WTC11 (cell line): ENCODE results near the gene SDCCAG8. TPM values are rescaled to one million over a fixed set of nuclear protein-coding genes. Genes with fewer than 3 reads are reported as not detected.

ENCODE experiments used
- ATAC-seq: fragments of 200-7000 bp; cut with Tn5 transposase; 2 replicates; pipeline ENCODE4 v1.10.0; 2021; ENCODE audit warnings: mild to moderate bottlenecking, moderate library complexity
- CTCF ChIA-PET: fragments of 300-600 bp; sonication (Branson Sonifier 250); formaldehyde crosslinking; loops from one replicate; lab custom pipeline; 2021; ENCODE audit warnings: antibody characterized with exemption; lab: Charles Lee
- POLR2A ChIA-PET: fragments of 350-600 bp; sonication (Branson Sonifier 250); formaldehyde crosslinking; loops from one replicate; lab custom pipeline; 2021; ENCODE audit warnings: antibody characterized with exemption; lab: Charles Lee
- DNase-seq: peaks from one replicate; pipeline ENCODE4 v3.0.0; 2021; ENCODE audit warnings: low spot score
- H3K27ac Mint-ChIP-seq: 2 replicates; pipeline ENCODE4 v1.8.0; 2021; ENCODE audit warnings: mixed read lengths
- H3K27me3 Mint-ChIP-seq: 2 replicates; pipeline ENCODE4 v1.8.0; 2021; ENCODE audit warnings: low read depth, mild to moderate bottlenecking, moderate library complexity, mixed read lengths
- H3K36me3 Mint-ChIP-seq: 2 replicates; pipeline ENCODE4 v1.8.0; 2021; ENCODE audit warnings: mixed read lengths
- H3K4me1 Mint-ChIP-seq: 2 replicates; pipeline ENCODE4 v1.8.0; 2022; ENCODE audit warnings: mixed read lengths
- H3K4me3 Mint-ChIP-seq: 2 replicates; pipeline ENCODE4 v1.8.0; 2021; ENCODE audit warnings: mild to moderate bottlenecking, moderate library complexity, mixed read lengths
- H3K9me3 Mint-ChIP-seq: 2 replicates; pipeline ENCODE4 v1.8.0; 2021; ENCODE audit warnings: mixed read lengths
- ESRRA ChIP-seq: sonication (generic); formaldehyde crosslinking; IDR thresholded peaks from 2 replicates; pipeline ENCODE4 v1.8.1; 2022; ENCODE audit warnings: mild to moderate bottlenecking, missing genetic modification reagents, borderline replicate concordance
- FOXP1 ChIP-seq: sonication (generic); formaldehyde crosslinking; IDR thresholded peaks from 2 replicates; pipeline ENCODE4 v1.8.0; 2022; ENCODE audit warnings: missing genetic modification reagents, mild to moderate bottlenecking, moderate library complexity, borderline replicate concordance
- IRF2 ChIP-seq: sonication (generic); formaldehyde crosslinking; IDR thresholded peaks from 2 replicates; pipeline ENCODE4 v1.8.0; 2022; ENCODE audit warnings: low read depth, missing genetic modification reagents, borderline replicate concordance
- MXD4 ChIP-seq: fragments of 250-450 bp; sonication (Bioruptor Pico); IDR thresholded peaks from 2 replicates; pipeline ENCODE4 v1.8.0; 2021; ENCODE audit warnings: mild to moderate bottlenecking, moderate library complexity, borderline replicate concordance
- NR3C1 ChIP-seq: sonication (generic); formaldehyde crosslinking; conservative IDR thresholded peaks from 2 replicates; pipeline ENCODE4 v1.8.1; 2023; ENCODE audit warnings: low read depth, mild to moderate bottlenecking, missing genetic modification reagents
- RORB ChIP-seq: fragments of 250-450 bp; sonication (Bioruptor Pico); IDR thresholded peaks from 2 replicates; pipeline ENCODE4 v1.9.0; 2021; ENCODE audit warnings: mild to moderate bottlenecking
- SOX15 ChIP-seq: fragments of 250-450 bp; sonication (Bioruptor Pico); IDR thresholded peaks from 2 replicates; pipeline ENCODE4 v1.9.0; 2021; ENCODE audit warnings: mild to moderate bottlenecking
- SP1 ChIP-seq: sonication (generic); formaldehyde crosslinking; conservative IDR thresholded peaks from 2 replicates; pipeline ENCODE4 v1.8.1; 2022; ENCODE audit warnings: missing genetic modification reagents
- TEAD4 ChIP-seq: sonication (generic); formaldehyde crosslinking; IDR thresholded peaks from 2 replicates; pipeline ENCODE4 v1.8.0; 2022; ENCODE audit warnings: mild to moderate bottlenecking, missing genetic modification reagents
- ZNF121 ChIP-seq: sonication (generic); formaldehyde crosslinking; IDR thresholded peaks from 2 replicates; pipeline ENCODE4 v1.8.0; 2023; ENCODE audit warnings: missing genetic modification reagents
- ZNF219 ChIP-seq: sonication (generic); formaldehyde crosslinking; IDR thresholded peaks from 2 replicates; pipeline ENCODE4 v1.8.0; 2023; ENCODE audit warnings: missing genetic modification reagents, mild to moderate bottlenecking, borderline replicate concordance
- ZNF263 ChIP-seq: sonication (generic); formaldehyde crosslinking; IDR thresholded peaks from 2 replicates; pipeline ENCODE4 v1.8.1; 2022; ENCODE audit warnings: low read depth, mild to moderate bottlenecking, moderate library complexity, missing genetic modification reagents
- total RNA-seq: library from RNA; stranded (reverse); gene quantifications from 3 replicates; pipeline ENCODE4 v1.2.3, GENCODE V29; 2021
- TF ChIP-seq, protein P1 (sequence below): sonication (generic); formaldehyde crosslinking; IDR thresholded peaks from 2 replicates; pipeline ENCODE4 v1.8.0; 2022; ENCODE audit warnings: missing genetic modification reagents
- TF ChIP-seq, protein P2 (sequence below): fragments of 200-600 bp; IDR thresholded peaks from 2 replicates; pipeline ENCODE4 v1.8.0; 2022; ENCODE audit warnings: antibody characterized with exemption
- TF ChIP-seq, protein P3 (sequence below): sonication (generic); formaldehyde crosslinking; IDR thresholded peaks from 2 replicates; pipeline ENCODE4 v1.8.0; 2022; ENCODE audit warnings: mild to moderate bottlenecking, missing genetic modification reagents
- TF ChIP-seq, protein P4 (sequence below): sonication (generic); formaldehyde crosslinking; IDR thresholded peaks from 2 replicates; pipeline ENCODE4 v1.8.0; 2022; ENCODE audit warnings: mild to moderate bottlenecking, missing genetic modification reagents
- TF ChIP-seq, protein P5 (sequence below): fragments of 250-450 bp; sonication (Bioruptor Pico); IDR thresholded peaks from 2 replicates; pipeline ENCODE4 v1.9.0; 2021; ENCODE audit warnings: moderate library complexity, mild to moderate bottlenecking, inconsistent platforms, borderline replicate concordance
- TF ChIP-seq, protein P6 (sequence below): sonication (generic); formaldehyde crosslinking; IDR thresholded peaks from 2 replicates; pipeline ENCODE4 v1.8.0; 2023; ENCODE audit warnings: missing genetic modification reagents

The SDCCAG8 gene
- total RNA-seq, 1 experiment from 2014 or later, result 44.3 TPM

DNA sequence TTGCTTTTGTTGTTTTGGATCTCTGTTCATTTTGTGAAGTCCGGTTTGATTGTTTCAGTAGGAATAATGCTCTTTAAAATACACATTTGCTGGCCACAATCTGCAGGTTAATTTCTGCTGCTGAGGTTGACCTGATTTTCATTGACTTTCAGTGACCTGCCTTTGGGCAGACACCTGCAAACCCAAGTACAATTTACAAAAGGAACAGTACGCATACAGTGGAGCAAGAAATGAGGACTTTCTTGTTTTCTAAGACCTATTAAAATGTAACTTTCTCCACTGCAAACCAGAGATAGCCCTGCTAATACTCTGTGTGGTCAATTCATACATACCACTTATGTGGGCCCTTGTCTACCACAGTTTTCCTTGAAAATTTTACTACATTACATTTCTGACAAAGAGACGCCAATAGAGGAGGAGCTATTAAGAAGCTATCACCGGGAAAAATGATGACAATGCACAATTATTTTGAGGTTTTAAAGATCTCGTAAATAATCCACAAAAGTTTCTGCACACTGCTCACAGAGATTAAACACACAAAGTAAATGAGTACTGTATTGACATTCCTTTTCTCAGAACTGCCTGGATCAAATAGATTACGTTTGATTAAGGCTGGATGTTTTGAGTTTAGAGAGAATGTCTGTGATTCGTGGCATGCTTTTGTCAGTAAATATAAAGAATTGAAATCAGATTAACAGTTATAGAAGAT is 141.9 kb downstream of the SDCCAG8 start:
- Mint-ChIP-seq H3K36me3 (no peaks in the 10 kb centered on the region), H3K27ac (no peak overlapping the region), H3K27me3 (no peaks in the 10 kb centered on the region), H3K4me1 (peaks cover 22% of the 10 kb centered on the region), H3K9me3 (no peaks in the 10 kb centered on the region), H3K4me3 (no peak overlapping the region)
- ATAC-seq (no peak), DNase-seq (no peak)
- ChIA-PET POLR2A (no interaction called here), CTCF (no interaction called here)
- no peak for TF ChIP-seq ZNF219 (CRISPR knock-in tag)

DNA sequence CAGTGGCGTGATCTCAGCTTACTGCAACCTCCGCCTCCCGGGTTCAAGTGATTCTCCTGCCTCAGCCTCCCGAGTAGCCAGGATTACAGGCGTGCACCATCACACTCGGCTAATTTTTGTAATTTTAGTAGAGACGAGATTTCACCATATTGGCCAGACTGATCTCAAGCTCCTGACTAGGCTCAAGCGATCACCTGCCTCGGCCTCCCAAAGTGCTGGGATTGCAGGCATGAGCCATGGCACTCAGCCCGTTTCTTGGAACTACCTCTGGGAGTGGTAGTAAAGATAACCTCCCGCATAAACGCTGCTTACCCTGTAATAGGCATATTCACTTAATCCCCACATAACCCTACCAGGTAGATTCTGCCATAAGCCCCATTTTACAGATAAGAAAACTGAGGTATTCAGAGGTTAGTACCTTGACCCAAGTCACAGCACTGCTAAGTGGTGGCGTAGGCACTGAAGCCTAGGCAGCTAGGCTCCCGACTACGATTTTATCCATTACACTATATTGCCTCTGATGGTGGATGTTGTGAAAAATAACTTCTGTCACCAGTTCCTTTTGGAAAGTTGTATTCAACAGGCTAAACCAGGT is 143.8 kb downstream of the SDCCAG8 start:
- H3K4me3 Mint-ChIP-seq, result no peak overlapping the region
- DNase-seq (no peak), ATAC-seq (no peak)
- peaks cover 20% of the 10 kb centered on the region for H3K4me1 Mint-ChIP-seq
- CTCF ChIA-PET, result no interaction called here
- TF ChIP-seq, protein P1, sequence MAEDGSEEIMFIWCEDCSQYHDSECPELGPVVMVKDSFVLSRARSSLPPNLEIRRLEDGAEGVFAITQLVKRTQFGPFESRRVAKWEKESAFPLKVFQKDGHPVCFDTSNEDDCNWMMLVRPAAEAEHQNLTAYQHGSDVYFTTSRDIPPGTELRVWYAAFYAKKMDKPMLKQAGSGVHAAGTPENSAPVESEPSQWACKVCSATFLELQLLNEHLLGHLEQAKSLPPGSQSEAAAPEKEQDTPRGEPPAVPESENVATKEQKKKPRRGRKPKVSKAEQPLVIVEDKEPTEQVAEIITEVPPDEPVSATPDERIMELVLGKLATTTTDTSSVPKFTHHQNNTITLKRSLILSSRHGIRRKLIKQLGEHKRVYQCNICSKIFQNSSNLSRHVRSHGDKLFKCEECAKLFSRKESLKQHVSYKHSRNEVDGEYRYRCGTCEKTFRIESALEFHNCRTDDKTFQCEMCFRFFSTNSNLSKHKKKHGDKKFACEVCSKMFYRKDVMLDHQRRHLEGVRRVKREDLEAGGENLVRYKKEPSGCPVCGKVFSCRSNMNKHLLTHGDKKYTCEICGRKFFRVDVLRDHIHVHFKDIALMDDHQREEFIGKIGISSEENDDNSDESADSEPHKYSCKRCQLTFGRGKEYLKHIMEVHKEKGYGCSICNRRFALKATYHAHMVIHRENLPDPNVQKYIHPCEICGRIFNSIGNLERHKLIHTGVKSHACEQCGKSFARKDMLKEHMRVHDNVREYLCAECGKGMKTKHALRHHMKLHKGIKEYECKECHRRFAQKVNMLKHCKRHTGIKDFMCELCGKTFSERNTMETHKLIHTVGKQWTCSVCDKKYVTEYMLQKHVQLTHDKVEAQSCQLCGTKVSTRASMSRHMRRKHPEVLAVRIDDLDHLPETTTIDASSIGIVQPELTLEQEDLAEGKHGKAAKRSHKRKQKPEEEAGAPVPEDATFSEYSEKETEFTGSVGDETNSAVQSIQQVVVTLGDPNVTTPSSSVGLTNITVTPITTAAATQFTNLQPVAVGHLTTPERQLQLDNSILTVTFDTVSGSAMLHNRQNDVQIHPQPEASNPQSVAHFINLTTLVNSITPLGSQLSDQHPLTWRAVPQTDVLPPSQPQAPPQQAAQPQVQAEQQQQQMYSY, result no peak
- TF ChIP-seq, protein P2, sequence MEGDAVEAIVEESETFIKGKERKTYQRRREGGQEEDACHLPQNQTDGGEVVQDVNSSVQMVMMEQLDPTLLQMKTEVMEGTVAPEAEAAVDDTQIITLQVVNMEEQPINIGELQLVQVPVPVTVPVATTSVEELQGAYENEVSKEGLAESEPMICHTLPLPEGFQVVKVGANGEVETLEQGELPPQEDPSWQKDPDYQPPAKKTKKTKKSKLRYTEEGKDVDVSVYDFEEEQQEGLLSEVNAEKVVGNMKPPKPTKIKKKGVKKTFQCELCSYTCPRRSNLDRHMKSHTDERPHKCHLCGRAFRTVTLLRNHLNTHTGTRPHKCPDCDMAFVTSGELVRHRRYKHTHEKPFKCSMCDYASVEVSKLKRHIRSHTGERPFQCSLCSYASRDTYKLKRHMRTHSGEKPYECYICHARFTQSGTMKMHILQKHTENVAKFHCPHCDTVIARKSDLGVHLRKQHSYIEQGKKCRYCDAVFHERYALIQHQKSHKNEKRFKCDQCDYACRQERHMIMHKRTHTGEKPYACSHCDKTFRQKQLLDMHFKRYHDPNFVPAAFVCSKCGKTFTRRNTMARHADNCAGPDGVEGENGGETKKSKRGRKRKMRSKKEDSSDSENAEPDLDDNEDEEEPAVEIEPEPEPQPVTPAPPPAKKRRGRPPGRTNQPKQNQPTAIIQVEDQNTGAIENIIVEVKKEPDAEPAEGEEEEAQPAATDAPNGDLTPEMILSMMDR, result no peak
- TF ChIP-seq NR3C1 (CRISPR knock-in tag) (no peak), MXD4 (CRISPR knock-in tag) (no peak), IRF2 (CRISPR knock-in tag) (no peak), ZNF263 (CRISPR knock-in tag) (no peak), SOX15 (CRISPR knock-in tag) (no peak), SP1 (CRISPR knock-in tag) (no peak), ZNF121 (CRISPR knock-in tag) (no peak), TEAD4 (CRISPR knock-in tag) (no peak), RORB (CRISPR knock-in tag) (no peak), FOXP1 (CRISPR knock-in tag) (no peak), ESRRA (no peak)
- TF ChIP-seq, protein P3, sequence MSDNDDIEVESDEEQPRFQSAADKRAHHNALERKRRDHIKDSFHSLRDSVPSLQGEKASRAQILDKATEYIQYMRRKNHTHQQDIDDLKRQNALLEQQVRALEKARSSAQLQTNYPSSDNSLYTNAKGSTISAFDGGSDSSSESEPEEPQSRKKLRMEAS, result no peak
- TF ChIP-seq, protein P4, sequence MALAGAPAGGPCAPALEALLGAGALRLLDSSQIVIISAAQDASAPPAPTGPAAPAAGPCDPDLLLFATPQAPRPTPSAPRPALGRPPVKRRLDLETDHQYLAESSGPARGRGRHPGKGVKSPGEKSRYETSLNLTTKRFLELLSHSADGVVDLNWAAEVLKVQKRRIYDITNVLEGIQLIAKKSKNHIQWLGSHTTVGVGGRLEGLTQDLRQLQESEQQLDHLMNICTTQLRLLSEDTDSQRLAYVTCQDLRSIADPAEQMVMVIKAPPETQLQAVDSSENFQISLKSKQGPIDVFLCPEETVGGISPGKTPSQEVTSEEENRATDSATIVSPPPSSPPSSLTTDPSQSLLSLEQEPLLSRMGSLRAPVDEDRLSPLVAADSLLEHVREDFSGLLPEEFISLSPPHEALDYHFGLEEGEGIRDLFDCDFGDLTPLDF (CRISPR knock-in tag), result no peak
- TF ChIP-seq, protein P5, sequence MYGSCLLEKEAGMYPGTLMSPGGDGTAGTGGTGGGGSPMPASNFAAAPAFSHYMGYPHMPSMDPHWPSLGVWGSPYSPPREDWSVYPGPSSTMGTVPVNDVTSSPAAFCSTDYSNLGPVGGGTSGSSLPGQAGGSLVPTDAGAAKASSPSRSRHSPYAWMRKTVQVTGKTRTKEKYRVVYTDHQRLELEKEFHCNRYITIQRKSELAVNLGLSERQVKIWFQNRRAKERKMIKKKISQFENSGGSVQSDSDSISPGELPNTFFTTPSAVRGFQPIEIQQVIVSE (CRISPR knock-in tag), result no peak
- TF ChIP-seq, protein P6, sequence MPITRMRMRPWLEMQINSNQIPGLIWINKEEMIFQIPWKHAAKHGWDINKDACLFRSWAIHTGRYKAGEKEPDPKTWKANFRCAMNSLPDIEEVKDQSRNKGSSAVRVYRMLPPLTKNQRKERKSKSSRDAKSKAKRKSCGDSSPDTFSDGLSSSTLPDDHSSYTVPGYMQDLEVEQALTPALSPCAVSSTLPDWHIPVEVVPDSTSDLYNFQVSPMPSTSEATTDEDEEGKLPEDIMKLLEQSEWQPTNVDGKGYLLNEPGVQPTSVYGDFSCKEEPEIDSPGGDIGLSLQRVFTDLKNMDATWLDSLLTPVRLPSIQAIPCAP (CRISPR knock-in tag), result no peak
- no peaks in the 10 kb centered on the region for H3K27me3 Mint-ChIP-seq
- H3K36me3 Mint-ChIP-seq, result no peaks in the 10 kb centered on the region
- no peaks in the 10 kb centered on the region for H3K9me3 Mint-ChIP-seq
- POLR2A ChIA-PET, result no interaction called here
- no peak overlapping the region for H3K27ac Mint-ChIP-seq
